ENCODE data around the gene BPNT1.

The BPNT1 gene

GRCh38 chr1:220011620-220012019, 78.0 kb downstream of the BPNT1 start:
- Histone ChIP-seq H3K27me3 (replicated peaks in 2 of 5; ENCODE audit: control insufficient read depth in 4 of 5, insufficient read depth in 5 of 5, low read length in 4 of 5) (no peaks in the 10 kb centered on the region), H3K4me3 (ENCODE audit: control insufficient read depth in 1 of 7, extremely low read depth in 1 of 7, insufficient read depth in 4 of 7, low read depth in 2 of 7, low read length in 6 of 7) (no peak overlapping the region), H3K36me3 (ENCODE audit: control insufficient read depth in 4 of 4, insufficient read depth in 4 of 4, low read length in 3 of 4) (peaks cover 5 to 52% (median 34%) of the 10 kb centered on the region in 4 experiments), H3K4me1 (ENCODE audit: control extremely low read depth in 1 of 4, control insufficient read depth in 4 of 4, insufficient read depth in 4 of 4, low read length in 3 of 4) (peaks cover 0 to 5% (median 0%) of the 10 kb centered on the region in 4 experiments), H3K27ac (ENCODE audit: insufficient read depth in 1 of 2, low read depth in 1 of 2, low read length in 2 of 2, poor library complexity in 1 of 2, severe bottlenecking in 2 of 2) (no peak overlapping the region), H3K9me3 (ENCODE audit: control extremely low read depth in 1 of 5, control insufficient read depth in 4 of 5, insufficient read depth in 2 of 5, low read depth in 1 of 5, low read length in 4 of 5) (no peaks in the 10 kb centered on the region)
- POLR2A ChIA-PET, result no interaction called here
- CTCF ChIA-PET, result interaction anchor here (0.9 to 1.8 kb wide), 7 partner anchors 9 to 173 kb away, joined by 3 to 5 read pairs (median 4); no protein-coding TSS in a partner anchor
- no peak for DNase-seq
